ENCODE measurements around the gene XPO4. TPM values are rescaled to one million over a fixed set of nuclear protein-coding genes. Genes with fewer than 3 reads are reported as not detected.
A peak's percentile ranks its signal among the peaks of the same experiment; 100 is the strongest.

Gene XPO4
- total RNA-seq, 1 donor from 2014 or later = 27.4 TPM

DNA sequence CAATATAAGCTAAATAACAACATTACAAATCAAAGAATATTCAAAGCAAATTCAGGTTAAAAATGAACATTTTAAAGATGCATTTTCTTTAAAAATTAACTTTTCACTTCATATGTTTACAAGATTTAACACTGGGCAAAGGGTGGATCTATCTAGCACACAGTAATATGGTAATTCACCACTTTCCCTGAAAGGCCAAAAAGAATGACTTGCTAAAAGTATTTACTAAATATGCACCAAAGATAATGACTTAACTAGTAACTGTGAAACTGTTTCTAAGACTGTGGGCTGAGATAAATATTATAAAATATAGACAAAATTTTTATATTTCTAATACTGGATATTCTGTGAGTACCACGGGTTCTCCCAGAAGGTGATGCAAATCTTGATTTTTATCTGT is 124.2 kb downstream of the XPO4 start:
- no peak for ATAC-seq (ENCODE audit: low read depth)
- DNase-seq = no peak
- CTCF ChIA-PET = no interaction called here
- Mint-ChIP-seq H3K27ac (no peak overlapping the region), H3K9me3 (no peaks in the 10 kb centered on the region), H3K4me1 (peaks cover 8% of the 10 kb centered on the region), H3K27me3 (no peaks in the 10 kb centered on the region), H3K4me3 (no peak overlapping the region), H3K36me3 (ENCODE audit: low read depth) (peaks cover 24% of the 10 kb centered on the region)
- POLR2A ChIA-PET = no interaction called here
- intact Hi-C loops (cut with micrococcal nuclease) = no loop called here
- TF ChIP-seq, protein P1, sequence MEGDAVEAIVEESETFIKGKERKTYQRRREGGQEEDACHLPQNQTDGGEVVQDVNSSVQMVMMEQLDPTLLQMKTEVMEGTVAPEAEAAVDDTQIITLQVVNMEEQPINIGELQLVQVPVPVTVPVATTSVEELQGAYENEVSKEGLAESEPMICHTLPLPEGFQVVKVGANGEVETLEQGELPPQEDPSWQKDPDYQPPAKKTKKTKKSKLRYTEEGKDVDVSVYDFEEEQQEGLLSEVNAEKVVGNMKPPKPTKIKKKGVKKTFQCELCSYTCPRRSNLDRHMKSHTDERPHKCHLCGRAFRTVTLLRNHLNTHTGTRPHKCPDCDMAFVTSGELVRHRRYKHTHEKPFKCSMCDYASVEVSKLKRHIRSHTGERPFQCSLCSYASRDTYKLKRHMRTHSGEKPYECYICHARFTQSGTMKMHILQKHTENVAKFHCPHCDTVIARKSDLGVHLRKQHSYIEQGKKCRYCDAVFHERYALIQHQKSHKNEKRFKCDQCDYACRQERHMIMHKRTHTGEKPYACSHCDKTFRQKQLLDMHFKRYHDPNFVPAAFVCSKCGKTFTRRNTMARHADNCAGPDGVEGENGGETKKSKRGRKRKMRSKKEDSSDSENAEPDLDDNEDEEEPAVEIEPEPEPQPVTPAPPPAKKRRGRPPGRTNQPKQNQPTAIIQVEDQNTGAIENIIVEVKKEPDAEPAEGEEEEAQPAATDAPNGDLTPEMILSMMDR (IDR thresholded peaks at IDR 0.05) = no peak

DNA sequence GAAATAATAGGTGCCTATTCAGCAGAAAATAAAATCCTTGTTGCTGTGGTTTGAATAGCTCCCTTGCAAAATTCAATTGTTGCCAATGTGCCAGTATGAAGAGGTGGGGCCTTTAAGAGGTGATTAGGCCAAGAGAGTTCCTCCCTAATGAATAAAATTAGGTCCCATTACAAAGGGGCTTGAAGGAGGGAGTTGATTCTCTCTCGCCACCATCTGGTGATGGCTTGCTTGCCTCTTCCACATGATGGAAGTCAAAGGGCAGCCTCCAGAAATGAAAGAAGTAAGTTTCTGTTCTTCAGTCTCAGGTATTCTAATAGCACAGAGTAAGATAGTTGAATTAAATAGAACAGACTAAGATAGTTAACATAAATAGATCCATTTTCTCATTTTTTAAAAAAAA is 125.8 kb downstream of the XPO4 start:
- peaks cover 15% of the 10 kb centered on the region for H3K36me3 Mint-ChIP-seq (ENCODE audit: low read depth)
- H3K4me1 Mint-ChIP-seq = peaks cover 18% of the 10 kb centered on the region
- no peaks in the 10 kb centered on the region for H3K27me3 Mint-ChIP-seq
- POLR2A ChIA-PET = no interaction called here
- H3K9me3 Mint-ChIP-seq = no peaks in the 10 kb centered on the region
- DNase-seq (no peak), ATAC-seq (ENCODE audit: low read depth) (no peak)
- TF ChIP-seq, protein P1 (IDR thresholded peaks at IDR 0.05) = no peak
- H3K4me3 Mint-ChIP-seq = no peak overlapping the region
- H3K27ac Mint-ChIP-seq = no peak overlapping the region
- intact Hi-C loops (cut with micrococcal nuclease) = no loop called here
- CTCF ChIA-PET = no interaction called here

DNA sequence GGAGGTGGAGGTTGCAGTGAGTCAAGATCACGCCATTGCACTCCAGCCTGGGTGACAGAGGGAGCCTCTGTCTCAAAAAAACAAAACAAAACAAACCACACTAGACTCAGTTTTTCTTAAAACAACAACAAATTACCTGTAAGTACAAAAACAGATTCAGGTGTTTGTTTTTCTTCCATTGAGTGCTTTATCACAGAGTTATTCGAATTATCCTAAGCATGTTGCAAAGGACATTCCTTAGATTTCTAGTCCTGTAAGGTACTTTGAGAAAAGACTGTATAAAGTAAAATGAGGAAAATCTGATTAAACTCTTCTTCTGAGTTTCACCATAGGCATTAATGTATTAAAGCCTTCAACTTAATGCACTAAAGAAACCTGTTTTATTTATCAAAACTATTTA is 126.6 kb downstream of the XPO4 start:
- TF ChIP-seq, protein P1 (IDR thresholded peaks at IDR 0.05) = no peak
- H3K4me1 Mint-ChIP-seq = peaks cover 21% of the 10 kb centered on the region
- POLR2A ChIA-PET = no interaction called here
- no peak overlapping the region for H3K27ac Mint-ChIP-seq
- H3K4me3 Mint-ChIP-seq = no peak overlapping the region
- no peak for DNase-seq
- H3K9me3 Mint-ChIP-seq = no peaks in the 10 kb centered on the region
- CTCF ChIA-PET = no interaction called here
- H3K27me3 Mint-ChIP-seq = no peaks in the 10 kb centered on the region
- ATAC-seq (ENCODE audit: low read depth) = no peak
- intact Hi-C loops (cut with micrococcal nuclease) = no loop called here
- peaks cover 13% of the 10 kb centered on the region for H3K36me3 Mint-ChIP-seq (ENCODE audit: low read depth)

DNA sequence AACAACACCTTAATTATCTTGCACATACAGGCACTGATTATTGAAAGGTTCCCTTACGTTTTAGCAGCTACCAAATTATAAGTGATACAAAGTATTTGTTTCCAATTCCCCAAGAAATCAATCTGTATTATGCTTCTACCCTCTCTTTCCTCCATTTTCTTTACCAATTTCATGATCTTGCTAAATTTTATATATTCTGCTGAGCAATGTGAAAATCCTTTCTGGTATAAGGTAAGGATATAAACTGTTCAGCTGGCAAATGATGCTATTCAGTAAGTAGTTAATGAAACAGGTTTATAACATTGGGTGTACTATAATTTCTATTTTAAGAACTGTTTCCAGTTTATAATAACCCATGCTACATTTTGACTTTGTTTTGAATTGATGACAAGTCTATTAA is 127.8 kb downstream of the XPO4 start:
- Mint-ChIP-seq H3K27me3 (no peaks in the 10 kb centered on the region), H3K4me1 (peaks cover 21% of the 10 kb centered on the region), H3K4me3 (peak overlapping the region; percentile 57), H3K36me3 (ENCODE audit: low read depth) (peaks cover 22% of the 10 kb centered on the region), H3K27ac (no peak overlapping the region), H3K9me3 (peaks cover 3% of the 10 kb centered on the region)
- DNase-seq (no peak), ATAC-seq (ENCODE audit: low read depth) (no peak)
- POLR2A ChIA-PET = interaction anchor here (0.6 to 2.7 kb wide), 2 partner anchors 127 to 238 kb away, joined by 8 to 16 read pairs; partner anchors contain the start of gene XPO4
- TF ChIP-seq, protein P1 (IDR thresholded peaks at IDR 0.05) = no peak
- intact Hi-C loops (cut with micrococcal nuclease) = loop anchor here (5.0 kb wide), 5 partner anchors 523 to 1142 kb away; partner anchors contain the start of genes MICU2, MPHOSPH8 and ZMYM5
- CTCF ChIA-PET = no interaction called here

DNA sequence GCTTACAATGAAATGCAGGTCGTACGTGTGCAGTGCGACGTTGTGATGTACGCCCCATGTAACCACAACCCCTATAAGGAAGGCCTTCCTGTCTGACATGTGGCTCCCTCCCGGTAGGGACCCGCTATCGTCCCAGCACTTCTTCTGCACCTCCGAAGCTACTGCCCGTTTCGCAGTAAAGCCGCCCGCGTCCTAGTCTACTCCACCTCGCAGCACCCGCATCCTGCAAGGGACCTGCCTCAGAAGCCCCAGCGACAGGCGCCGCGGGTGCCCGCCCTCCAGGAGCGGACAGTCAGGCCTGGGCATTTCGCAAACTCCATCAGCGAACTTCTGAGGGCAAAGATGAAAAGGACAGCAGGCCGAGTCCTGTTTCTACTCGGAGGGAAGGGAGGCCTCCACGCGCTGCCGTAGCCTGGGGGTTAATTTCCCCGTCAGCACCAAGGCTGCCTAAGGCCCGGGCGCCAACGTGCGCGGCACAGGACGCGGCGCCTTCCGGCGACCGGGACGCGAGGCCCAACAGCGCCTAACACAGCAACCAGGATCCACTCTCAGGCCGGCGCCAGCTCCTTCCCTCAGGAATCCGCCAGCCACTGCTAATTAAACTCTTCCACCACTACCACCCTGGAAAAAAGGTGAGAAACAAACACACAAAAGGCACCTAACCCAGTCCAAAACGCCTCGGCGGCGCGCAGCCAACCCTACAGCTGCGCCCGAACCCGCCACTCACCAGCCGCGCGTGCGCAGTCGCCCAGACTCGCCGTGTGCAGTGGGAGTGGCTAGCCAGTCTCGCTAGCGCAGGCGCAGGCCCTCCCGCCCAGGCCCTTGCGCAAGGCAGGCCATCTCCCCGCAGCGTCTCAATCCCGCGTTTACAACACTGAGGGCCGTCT is 129.1 kb downstream of the XPO4 start, which contains the start of gene EEF1AKMT1:
EEF1AKMT1 (minus strand) TSS at position 768 of the 887 bp plus-strand sequence. CDS start 16,363 bp downstream, outside the sequence.
- peaks cover 11% of the 10 kb centered on the region for H3K9me3 Mint-ChIP-seq
- H3K27me3 Mint-ChIP-seq = no peaks in the 10 kb centered on the region
- intact Hi-C loops (cut with micrococcal nuclease) = loop anchor here (1.0 to 5.0 kb wide), 9 partner anchors 69 to 1141 kb away; partner anchors contain the start of genes IFT88, MICU2, MPHOSPH8 and XPO4
- H3K36me3 Mint-ChIP-seq (ENCODE audit: low read depth) = peaks cover 30% of the 10 kb centered on the region
- H3K27ac Mint-ChIP-seq = peak within 1 kb of the TSS; percentile 99
- peak within 1 kb of the TSS; percentile 98 for H3K4me3 Mint-ChIP-seq
- CTCF ChIA-PET = no interaction called here
- TF ChIP-seq, protein P1 (IDR thresholded peaks at IDR 0.05) = no peak
- ATAC-seq (ENCODE audit: low read depth) = peak; percentile 95
- peak; percentile 94 for DNase-seq
- H3K4me1 Mint-ChIP-seq = peaks cover 21% of the 10 kb centered on the region
- POLR2A ChIA-PET = interaction anchor here (0.6 to 2.7 kb wide), 9 partner anchors 13 to 910 kb away, joined by 3 to 16 read pairs (median 4); partner anchors contain the start of genes MRPL57, SKA3, XPO4 and ZMYM5
